Measurements from ENCODE around the gene SLC39A11.

Gene SLC39A11

DNA sequence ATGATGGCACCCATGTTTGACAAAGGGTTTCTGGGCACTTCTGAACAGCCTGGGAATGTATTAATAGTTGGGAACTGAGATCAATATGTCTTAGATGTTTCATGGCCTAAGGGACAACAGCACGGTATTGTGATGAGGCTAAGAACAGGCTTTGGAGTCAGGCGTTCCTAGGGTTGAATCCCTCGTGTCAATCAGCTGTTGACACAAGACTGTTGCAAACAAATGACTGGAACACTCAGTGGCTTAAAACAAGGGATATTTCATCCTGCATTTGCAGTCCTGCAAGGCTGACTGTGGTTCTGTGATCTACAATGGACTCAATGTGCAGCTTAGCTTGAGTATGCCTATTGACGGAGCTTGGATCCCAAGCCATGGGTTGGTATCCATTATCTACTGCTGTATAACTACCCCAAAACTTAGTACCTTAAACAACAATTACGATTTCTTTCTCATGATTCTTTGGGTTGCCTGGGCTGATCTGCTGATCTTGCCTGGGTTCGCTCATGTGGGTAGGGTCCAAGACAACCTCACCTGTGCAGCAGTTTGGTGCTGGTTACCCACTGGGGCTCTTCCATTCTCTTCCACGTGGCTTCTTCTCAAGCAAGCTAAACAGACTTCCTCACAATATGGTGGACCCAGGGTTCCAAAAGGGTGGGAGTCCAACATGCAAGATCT is 472.4 kb downstream of the SLC39A11 start:
- Mint-ChIP-seq H3K4me1 (peaks cover 57% of the 10 kb centered on the region), H3K27ac (no peak overlapping the region), H3K36me3 (ENCODE audit: low read depth) (no peaks in the 10 kb centered on the region), H3K27me3 (ENCODE audit: low read depth, poor library complexity) (peaks cover 25% of the 10 kb centered on the region), H3K9me3 (peaks cover under 1% of the 10 kb centered on the region), H3K4me3 (no peak overlapping the region)
- DNase-seq = no peak
- TF ChIP-seq, protein P1, sequence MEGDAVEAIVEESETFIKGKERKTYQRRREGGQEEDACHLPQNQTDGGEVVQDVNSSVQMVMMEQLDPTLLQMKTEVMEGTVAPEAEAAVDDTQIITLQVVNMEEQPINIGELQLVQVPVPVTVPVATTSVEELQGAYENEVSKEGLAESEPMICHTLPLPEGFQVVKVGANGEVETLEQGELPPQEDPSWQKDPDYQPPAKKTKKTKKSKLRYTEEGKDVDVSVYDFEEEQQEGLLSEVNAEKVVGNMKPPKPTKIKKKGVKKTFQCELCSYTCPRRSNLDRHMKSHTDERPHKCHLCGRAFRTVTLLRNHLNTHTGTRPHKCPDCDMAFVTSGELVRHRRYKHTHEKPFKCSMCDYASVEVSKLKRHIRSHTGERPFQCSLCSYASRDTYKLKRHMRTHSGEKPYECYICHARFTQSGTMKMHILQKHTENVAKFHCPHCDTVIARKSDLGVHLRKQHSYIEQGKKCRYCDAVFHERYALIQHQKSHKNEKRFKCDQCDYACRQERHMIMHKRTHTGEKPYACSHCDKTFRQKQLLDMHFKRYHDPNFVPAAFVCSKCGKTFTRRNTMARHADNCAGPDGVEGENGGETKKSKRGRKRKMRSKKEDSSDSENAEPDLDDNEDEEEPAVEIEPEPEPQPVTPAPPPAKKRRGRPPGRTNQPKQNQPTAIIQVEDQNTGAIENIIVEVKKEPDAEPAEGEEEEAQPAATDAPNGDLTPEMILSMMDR (IDR thresholded peaks at IDR 0.05) = no peak

- Mint-ChIP-seq H3K36me3 (ENCODE audit: low read depth) (no peaks in the 10 kb centered on the region), H3K27ac (peak overlapping the region; percentile 75), H3K27me3 (ENCODE audit: low read depth, poor library complexity) (peaks cover 17% of the 10 kb centered on the region), H3K9me3 (no peaks in the 10 kb centered on the region), H3K4me1 (peaks cover 64% of the 10 kb centered on the region), H3K4me3 (peak overlapping the region; percentile 45)
- no peak for DNase-seq
- TF ChIP-seq, protein P1 (IDR thresholded peaks at IDR 0.05) = no peak
These were observed 474.4 kb downstream of the SLC39A11 start for GRCh38 chr17:72618001-72618509.

- TF ChIP-seq, protein P1 (IDR thresholded peaks at IDR 0.05) = no peak
- no peak overlapping the region for H3K4me3 Mint-ChIP-seq
- no peak overlapping the region for H3K27ac Mint-ChIP-seq
- no peaks in the 10 kb centered on the region for H3K36me3 Mint-ChIP-seq (ENCODE audit: low read depth)
- H3K27me3 Mint-ChIP-seq (ENCODE audit: low read depth, poor library complexity) = peaks cover 15% of the 10 kb centered on the region
- DNase-seq = no peak
- no peaks in the 10 kb centered on the region for H3K9me3 Mint-ChIP-seq
- peaks cover 61% of the 10 kb centered on the region for H3K4me1 Mint-ChIP-seq
These were observed 474.9 kb downstream of the SLC39A11 start for GRCh38 chr17:72617557-72617956.

GRCh38 chr17:72616447-72616846 is 476.0 kb downstream of the SLC39A11 start:
- no peak overlapping the region for H3K4me3 Mint-ChIP-seq
- H3K4me1 Mint-ChIP-seq = peaks cover 54% of the 10 kb centered on the region
- no peaks in the 10 kb centered on the region for H3K36me3 Mint-ChIP-seq (ENCODE audit: low read depth)
- no peaks in the 10 kb centered on the region for H3K9me3 Mint-ChIP-seq
- TF ChIP-seq, protein P1 (IDR thresholded peaks at IDR 0.05) = no peak
- no peak overlapping the region for H3K27ac Mint-ChIP-seq
- no peak for DNase-seq
- H3K27me3 Mint-ChIP-seq (ENCODE audit: low read depth, poor library complexity) = peaks cover 15% of the 10 kb centered on the region

GRCh38 chr17:72615627-72615991 is 476.9 kb downstream of the SLC39A11 start:
- Mint-ChIP-seq H3K36me3 (ENCODE audit: low read depth) (no peaks in the 10 kb centered on the region), H3K4me1 (peaks cover 54% of the 10 kb centered on the region), H3K4me3 (peak overlapping the region; percentile 71), H3K27ac (no peak overlapping the region), H3K9me3 (no peaks in the 10 kb centered on the region), H3K27me3 (ENCODE audit: low read depth, poor library complexity) (peaks cover 18% of the 10 kb centered on the region)
- no peak for DNase-seq
- TF ChIP-seq, protein P1 (IDR thresholded peaks at IDR 0.05) = no peak
